ENCODE measurements around the gene DUSP1.

DNA sequence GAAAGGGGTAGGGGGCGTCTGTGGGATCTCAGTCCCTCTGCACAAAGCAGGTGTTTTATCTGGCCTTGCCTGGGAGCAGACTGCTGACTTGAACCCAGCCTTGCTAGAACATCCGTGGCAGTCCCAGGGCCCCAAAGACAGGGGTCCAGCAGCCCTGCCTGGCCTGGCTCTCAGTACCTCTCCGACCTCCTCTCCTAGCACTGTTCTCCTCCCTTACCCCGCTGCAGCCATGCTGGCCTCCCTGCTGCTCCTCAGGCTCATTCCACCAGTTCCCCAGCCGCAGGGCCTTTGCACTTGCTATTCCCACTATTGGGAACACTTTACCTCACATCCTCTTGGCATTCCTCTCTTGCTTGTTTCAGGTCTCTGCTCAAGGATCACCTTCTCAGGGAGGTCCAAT is 45.2 kb downstream of the DUSP1 start:
- no peak for TF ChIP-seq GATA2 (IDR thresholded peaks at IDR 0.05; ENCODE audit: low read depth, low read length)
- no peak for TF ChIP-seq GATA3 (IDR thresholded peaks at IDR 0.05; ENCODE audit: low read depth, low read length)
